Adipocyte (in vitro differentiated cells): ENCODE measurements around the gene RFX3.

Source experiments
- DNase-seq: peaks from one replicate; pipeline ENCODE4 v3.0.0-alpha.2; 2015; ENCODE audit warnings: low read depth
- H3K27me3 ChIP-seq: replicated peaks from 2 replicates; pipeline ENCODE4 v1.7.0; 2013; ENCODE audit warnings: mild to moderate bottlenecking, low read length, moderate library complexity; ENCODE audit not compliant: control insufficient read depth, insufficient read depth
- H3K36me3 ChIP-seq: 2 replicates; pipeline ENCODE4 v1.7.0; 2013; ENCODE audit warnings: low read length, mild to moderate bottlenecking, moderate library complexity; ENCODE audit not compliant: control insufficient read depth, insufficient read depth, severe bottlenecking
- H3K4me1 ChIP-seq: 2 replicates; pipeline ENCODE4 v1.7.0; 2013; ENCODE audit warnings: mild to moderate bottlenecking, low read length, moderate library complexity; ENCODE audit not compliant: control insufficient read depth, insufficient read depth
- H3K4me3 ChIP-seq: 2 replicates; pipeline ENCODE4 v1.7.0; 2013; ENCODE audit warnings: mild to moderate bottlenecking, low read length, moderate library complexity
- H3K9ac ChIP-seq: 2 replicates; pipeline ENCODE4 v1.7.0; 2013; ENCODE audit warnings: mild to moderate bottlenecking, low read length, moderate library complexity
- H3K9me3 ChIP-seq: 2 replicates; pipeline ENCODE4 v1.7.0; 2013; ENCODE audit warnings: mild to moderate bottlenecking, low read length, moderate library complexity; ENCODE audit not compliant: control insufficient read depth

Gene RFX3

GRCh38 chr9:3447788-3448187 is 78.0 kb downstream of the RFX3 start:
- no peaks in the 10 kb centered on the region for H3K36me3 ChIP-seq
- H3K4me3 ChIP-seq: no peak overlapping the region
- no peak overlapping the region for H3K9ac ChIP-seq
- no peaks in the 10 kb centered on the region for H3K4me1 ChIP-seq
- no peaks in the 10 kb centered on the region for H3K27me3 ChIP-seq
- no peaks in the 10 kb centered on the region for H3K9me3 ChIP-seq
- DNase-seq: no peak

- no peak overlapping the region for H3K4me3 ChIP-seq
- no peaks in the 10 kb centered on the region for H3K27me3 ChIP-seq
- H3K36me3 ChIP-seq: no peaks in the 10 kb centered on the region
- DNase-seq: peak; percentile 38
- no peaks in the 10 kb centered on the region for H3K9me3 ChIP-seq
- no peak overlapping the region for H3K9ac ChIP-seq
- H3K4me1 ChIP-seq: no peaks in the 10 kb centered on the region
Measured at GRCh38 chr9:3447143-3447542, 78.7 kb downstream of the RFX3 start.

DNA sequence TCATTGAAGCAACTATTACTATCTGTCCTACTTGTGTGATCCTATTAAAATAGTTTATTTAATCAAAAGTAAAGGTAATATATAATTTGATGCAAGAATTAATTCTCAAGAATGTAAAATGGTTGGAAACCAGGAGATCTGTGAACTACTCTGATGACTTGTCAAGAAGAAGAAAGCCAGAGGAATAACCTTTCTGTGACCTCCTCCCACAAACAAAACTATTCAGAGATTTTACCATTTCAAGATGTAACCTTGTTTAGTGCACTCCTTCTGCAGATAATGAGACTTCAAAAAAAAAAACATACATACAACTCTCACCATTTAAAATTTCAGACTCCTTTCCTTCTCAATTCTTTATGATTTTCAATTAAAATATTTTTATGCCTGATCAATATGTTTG is 79.5 kb downstream of the RFX3 start:
- H3K36me3 ChIP-seq: no peaks in the 10 kb centered on the region
- no peak overlapping the region for H3K4me3 ChIP-seq
- peak; percentile 24 for DNase-seq
- no peaks in the 10 kb centered on the region for H3K4me1 ChIP-seq
- H3K9ac ChIP-seq: no peak overlapping the region
- H3K9me3 ChIP-seq: no peaks in the 10 kb centered on the region
- H3K27me3 ChIP-seq: no peaks in the 10 kb centered on the region

GRCh38 chr9:3444016-3444415 is 81.8 kb downstream of the RFX3 start:
- Histone ChIP-seq H3K9me3 (no peaks in the 10 kb centered on the region), H3K4me1 (no peaks in the 10 kb centered on the region), H3K9ac (no peak overlapping the region), H3K4me3 (no peak overlapping the region), H3K27me3 (no peaks in the 10 kb centered on the region), H3K36me3 (no peaks in the 10 kb centered on the region)
- no peak for DNase-seq

- no peaks in the 10 kb centered on the region for H3K36me3 ChIP-seq
- peak; percentile 70 for DNase-seq
- H3K9me3 ChIP-seq: no peaks in the 10 kb centered on the region
- H3K4me3 ChIP-seq: no peak overlapping the region
- H3K4me1 ChIP-seq: peaks cover 11% of the 10 kb centered on the region
- no peak overlapping the region for H3K9ac ChIP-seq
- H3K27me3 ChIP-seq: no peaks in the 10 kb centered on the region
Measured at GRCh38 chr9:3441197-3441816, 84.5 kb downstream of the RFX3 start.

DNA sequence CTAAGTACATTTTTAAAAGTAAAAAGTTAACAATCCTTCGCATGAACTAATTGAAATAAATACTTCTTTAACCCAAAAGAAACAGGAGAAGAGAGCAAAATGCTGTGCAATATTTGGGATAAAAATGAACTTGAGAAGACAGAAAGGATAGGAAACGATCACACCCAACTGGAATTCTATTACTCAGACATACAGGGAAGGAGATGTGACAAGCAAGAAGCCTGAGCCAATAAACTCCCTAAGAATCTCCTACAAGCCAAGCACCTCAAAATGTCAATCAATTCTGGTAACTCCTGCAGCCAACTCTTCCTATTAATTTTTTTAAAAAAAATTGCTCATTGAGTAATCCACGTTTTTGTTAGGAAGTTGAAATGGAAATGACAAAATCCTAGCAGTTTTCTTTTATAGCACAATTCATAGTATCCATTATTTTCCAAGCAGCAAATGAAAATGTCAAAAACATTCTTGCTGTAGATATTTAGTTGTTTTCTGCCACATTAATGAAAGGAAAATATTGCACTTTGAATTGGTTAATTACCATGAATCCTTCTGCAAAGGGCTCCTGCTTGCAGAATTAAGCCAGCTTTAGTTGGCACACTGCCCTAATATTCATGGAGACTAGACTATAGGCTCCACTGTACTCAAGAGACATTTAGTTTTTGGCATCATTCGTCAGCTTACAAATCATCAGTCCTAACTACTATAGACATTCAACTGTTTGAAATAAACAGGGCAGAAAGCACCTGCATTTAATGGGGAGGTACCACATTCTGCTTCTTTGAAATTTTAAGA is 89.0 kb downstream of the RFX3 start:
- peaks cover 25% of the 10 kb centered on the region for H3K4me1 ChIP-seq
- no peak overlapping the region for H3K4me3 ChIP-seq
- H3K9ac ChIP-seq: no peak overlapping the region
- H3K27me3 ChIP-seq: no peaks in the 10 kb centered on the region
- DNase-seq: no peak
- no peaks in the 10 kb centered on the region for H3K36me3 ChIP-seq
- H3K9me3 ChIP-seq: no peaks in the 10 kb centered on the region

- H3K4me1 ChIP-seq: peaks cover 25% of the 10 kb centered on the region
- no peaks in the 10 kb centered on the region for H3K36me3 ChIP-seq
- DNase-seq: no peak
- no peaks in the 10 kb centered on the region for H3K27me3 ChIP-seq
- no peaks in the 10 kb centered on the region for H3K9me3 ChIP-seq
- H3K9ac ChIP-seq: no peak overlapping the region
- H3K4me3 ChIP-seq: no peak overlapping the region
Measured at GRCh38 chr9:3435732-3436131, 90.1 kb downstream of the RFX3 start.

- H3K4me3 ChIP-seq: no peak overlapping the region
- H3K9ac ChIP-seq: no peak overlapping the region
- H3K9me3 ChIP-seq: no peaks in the 10 kb centered on the region
- no peaks in the 10 kb centered on the region for H3K36me3 ChIP-seq
- DNase-seq: peak; percentile 93
- H3K4me1 ChIP-seq: peaks cover 25% of the 10 kb centered on the region
- H3K27me3 ChIP-seq: no peaks in the 10 kb centered on the region
Measured at GRCh38 chr9:3434594-3434993, 91.2 kb downstream of the RFX3 start.

DNA sequence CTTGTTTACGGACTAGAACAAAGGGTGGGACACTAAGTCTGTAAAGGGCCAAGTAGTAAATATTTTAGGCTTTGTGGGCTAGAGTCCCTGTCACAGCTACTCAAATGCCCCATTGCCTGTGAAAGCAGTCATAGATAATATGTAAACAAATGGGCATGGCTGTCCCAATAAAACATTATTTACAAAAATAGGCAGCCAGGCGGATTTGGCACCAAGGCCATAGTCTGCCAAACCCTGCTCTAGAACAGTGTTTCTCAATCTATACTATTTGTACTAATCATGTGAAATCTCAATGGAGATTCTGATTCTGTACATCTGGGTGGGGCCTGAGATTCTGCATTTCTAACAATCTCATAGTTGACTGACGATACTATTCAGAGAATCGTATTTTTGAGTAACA is 92.0 kb downstream of the RFX3 start:
- Histone ChIP-seq H3K4me1 (peaks cover 25% of the 10 kb centered on the region), H3K4me3 (no peak overlapping the region), H3K27me3 (no peaks in the 10 kb centered on the region), H3K9me3 (no peaks in the 10 kb centered on the region), H3K9ac (no peak overlapping the region), H3K36me3 (no peaks in the 10 kb centered on the region)
- no peak for DNase-seq

GRCh38 chr9:3433066-3433465 is 92.7 kb downstream of the RFX3 start:
- Histone ChIP-seq H3K9me3 (no peaks in the 10 kb centered on the region), H3K27me3 (no peaks in the 10 kb centered on the region), H3K9ac (no peak overlapping the region), H3K4me3 (no peak overlapping the region), H3K36me3 (no peaks in the 10 kb centered on the region), H3K4me1 (peaks cover 25% of the 10 kb centered on the region)
- no peak for DNase-seq

DNA sequence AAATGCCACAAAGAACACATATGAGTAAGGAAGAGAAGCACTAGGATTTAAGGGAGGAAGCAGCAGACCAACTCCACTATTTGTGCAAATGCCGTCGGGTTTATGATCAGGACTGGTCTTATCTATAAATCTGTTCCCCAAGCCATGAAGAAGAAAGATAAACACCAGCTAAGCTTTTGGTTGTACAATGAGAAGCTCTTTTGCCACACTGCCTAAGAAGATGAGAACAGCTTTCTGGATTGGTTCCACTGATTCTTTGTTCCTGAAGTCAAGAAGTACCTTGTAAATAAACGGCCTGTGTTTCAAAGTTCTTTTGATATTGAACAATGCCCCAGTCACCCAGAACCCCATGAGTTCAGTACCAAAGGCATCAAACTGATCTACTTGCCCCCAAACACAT is 93.9 kb downstream of the RFX3 start:
- no peak overlapping the region for H3K4me3 ChIP-seq
- H3K9ac ChIP-seq: no peak overlapping the region
- H3K27me3 ChIP-seq: no peaks in the 10 kb centered on the region
- peaks cover 20% of the 10 kb centered on the region for H3K4me1 ChIP-seq
- H3K9me3 ChIP-seq: no peaks in the 10 kb centered on the region
- no peaks in the 10 kb centered on the region for H3K36me3 ChIP-seq
- no peak for DNase-seq
